OCI-LY3 (cell line): ENCODE results near the gene SPAG9.

ENCODE experiments used
- CTCF ChIP-seq: fragments of 200-600, 300-600 bp; sonication (generic); IDR thresholded peaks from 2 replicates; pipeline ENCODE4 v1.5.1; 2014; ENCODE audit warnings: antibody characterized with exemption, low read length, low read depth
- EZH2phosphoT487 ChIP-seq: fragments of 200-600 bp; shearing (Covaris generic); IDR thresholded peaks from 2 replicates; pipeline ENCODE4 v1.6.1; 2018; ENCODE audit warnings: antibody characterized with exemption, mixed run types, low read depth

DNA sequence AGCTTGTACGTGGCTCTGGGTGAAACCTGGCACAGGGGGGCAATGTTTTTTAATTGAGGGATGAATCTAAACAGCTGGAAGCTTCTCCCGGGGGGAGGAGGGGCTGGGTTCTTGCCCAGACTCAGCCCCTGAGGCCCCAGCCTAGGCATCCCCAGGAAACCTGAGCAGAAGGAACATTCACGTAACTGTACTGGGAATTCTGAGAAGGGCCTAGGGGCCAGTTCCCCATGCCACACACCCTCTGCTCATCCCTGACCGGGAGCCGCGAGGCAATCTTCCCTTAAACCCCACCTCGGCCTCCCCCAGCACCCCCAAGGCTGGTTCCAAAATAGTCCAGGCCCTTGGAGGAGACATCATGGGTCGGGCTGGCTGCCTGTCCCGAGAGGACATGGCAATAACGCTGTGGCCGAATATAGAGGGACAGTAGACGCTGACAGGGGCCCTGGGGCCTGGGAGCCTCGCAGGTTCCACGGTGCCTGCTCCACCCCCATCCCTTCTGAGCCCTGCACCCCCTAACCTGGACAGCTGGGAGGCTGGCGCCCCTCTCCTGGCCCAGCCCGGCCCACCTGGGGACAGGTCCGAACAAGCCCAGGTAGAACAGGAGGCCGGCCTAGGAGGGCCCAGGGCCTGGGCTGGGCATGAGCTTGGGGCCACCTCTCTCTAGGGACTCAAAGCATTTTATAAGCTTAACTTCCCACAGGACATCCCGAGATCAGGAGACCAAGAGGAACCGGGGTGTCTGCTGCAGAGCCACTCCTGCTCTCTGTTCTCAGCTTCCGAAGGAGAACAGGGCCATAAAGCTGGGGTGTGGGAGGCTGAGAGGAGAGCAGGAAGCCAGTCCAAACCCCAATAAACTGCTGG is 171.3 kb downstream of the SPAG9 start:
- no peak for TF ChIP-seq CTCF
- no peak for TF ChIP-seq EZH2phosphoT487
